ENCODE measurements around the gene ZNF438. TPM values are rescaled to one million over a fixed set of nuclear protein-coding genes. Genes with fewer than 3 reads are reported as not detected.

Gene ZNF438, protein sequence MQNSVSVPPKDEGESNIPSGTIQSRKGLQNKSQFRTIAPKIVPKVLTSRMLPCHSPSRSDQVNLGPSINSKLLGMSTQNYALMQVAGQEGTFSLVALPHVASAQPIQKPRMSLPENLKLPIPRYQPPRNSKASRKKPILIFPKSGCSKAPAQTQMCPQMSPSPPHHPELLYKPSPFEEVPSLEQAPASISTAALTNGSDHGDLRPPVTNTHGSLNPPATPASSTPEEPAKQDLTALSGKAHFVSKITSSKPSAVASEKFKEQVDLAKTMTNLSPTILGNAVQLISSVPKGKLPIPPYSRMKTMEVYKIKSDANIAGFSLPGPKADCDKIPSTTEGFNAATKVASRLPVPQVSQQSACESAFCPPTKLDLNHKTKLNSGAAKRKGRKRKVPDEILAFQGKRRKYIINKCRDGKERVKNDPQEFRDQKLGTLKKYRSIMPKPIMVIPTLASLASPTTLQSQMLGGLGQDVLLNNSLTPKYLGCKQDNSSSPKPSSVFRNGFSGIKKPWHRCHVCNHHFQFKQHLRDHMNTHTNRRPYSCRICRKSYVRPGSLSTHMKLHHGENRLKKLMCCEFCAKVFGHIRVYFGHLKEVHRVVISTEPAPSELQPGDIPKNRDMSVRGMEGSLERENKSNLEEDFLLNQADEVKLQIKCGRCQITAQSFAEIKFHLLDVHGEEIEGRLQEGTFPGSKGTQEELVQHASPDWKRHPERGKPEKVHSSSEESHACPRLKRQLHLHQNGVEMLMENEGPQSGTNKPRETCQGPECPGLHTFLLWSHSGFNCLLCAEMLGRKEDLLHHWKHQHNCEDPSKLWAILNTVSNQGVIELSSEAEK
- total RNA-seq (2014; rRNA removed; shearing (Covaris generic)), result 4.6 and 5.7 TPM in 2 replicates
- 3.3 and 4.7 TPM in 2 replicates for polyA plus RNA-seq (2015; cell fraction: cytosol; rRNA removed)
- polyA plus RNA-seq (2015; cell fraction: nucleus; rRNA removed), result 4.7 and 5.3 TPM in 2 replicates

- in situ Hi-C loops (cut with HindIII; ENCODE audit: low pct_unique_long_range_greater_than_20kb, low sequenced_read_pairs), result no loop called here
- DNase-seq (ENCODE audit: low read depth, low spot score), result peak; percentile 87
Measured at GRCh38 chr10:31031558-31032257, at the start of gene ZNF438. Gene ZNF438 (minus strand): TSS chr10:31031865. CDS start chr10:30877034, 154,831 bp downstream.

DNA sequence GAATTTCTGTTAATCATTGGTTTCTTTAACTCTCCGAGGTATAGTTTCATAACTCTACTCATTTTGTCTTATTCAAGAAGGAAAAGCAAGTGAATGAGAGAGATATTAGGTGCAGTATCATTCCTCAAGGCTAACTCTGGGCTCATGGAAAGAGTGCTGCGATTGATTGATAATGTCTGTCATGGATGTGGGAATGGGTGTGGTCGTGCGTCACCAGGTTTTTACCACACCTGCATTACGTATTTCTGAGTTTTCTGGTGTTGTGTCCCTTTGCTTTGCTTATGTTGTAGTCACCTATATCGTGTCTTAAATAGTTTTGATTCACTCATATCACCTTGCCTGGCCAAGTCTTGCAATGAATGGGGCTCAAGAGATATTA, 44.9 kb upstream of the ZNF438 start:
- DNase-seq (ENCODE audit: low read depth, low spot score), result no peak
- in situ Hi-C loops (cut with HindIII; ENCODE audit: low pct_unique_long_range_greater_than_20kb, low sequenced_read_pairs), result no loop called here

GRCh38 chr10:31075881-31076609, 44.4 kb upstream of the ZNF438 start:
- DNase-seq (ENCODE audit: low read depth, low spot score), result no peak
- in situ Hi-C loops (cut with HindIII; ENCODE audit: low pct_unique_long_range_greater_than_20kb, low sequenced_read_pairs), result no loop called here

GRCh38 chr10:31075434-31075833, 43.8 kb upstream of the ZNF438 start:
- in situ Hi-C loops (cut with HindIII; ENCODE audit: low pct_unique_long_range_greater_than_20kb, low sequenced_read_pairs), result no loop called here
- no peak for DNase-seq (ENCODE audit: low read depth, low spot score)

DNA sequence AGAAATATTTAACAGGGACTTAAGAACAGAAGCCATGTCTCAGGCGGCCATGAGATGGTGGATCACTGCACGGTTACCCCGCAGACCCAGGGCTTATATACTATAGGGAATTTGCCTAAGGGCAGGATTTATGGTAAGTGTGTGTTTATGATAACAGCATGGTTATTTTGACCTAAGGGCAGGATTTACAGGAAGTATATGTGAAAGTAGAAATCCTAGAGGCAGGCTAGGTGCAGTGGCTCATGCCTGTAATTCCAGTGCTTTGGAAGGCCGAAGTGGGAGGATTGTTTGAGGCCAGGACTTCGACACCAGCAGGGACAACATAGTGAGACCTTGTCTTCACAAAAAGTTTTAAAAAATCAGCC, 43.0 kb upstream of the ZNF438 start:
- no peak for DNase-seq (ENCODE audit: low read depth, low spot score)
- in situ Hi-C loops (cut with HindIII; ENCODE audit: low pct_unique_long_range_greater_than_20kb, low sequenced_read_pairs), result no loop called here

GRCh38 chr10:31073996-31074721, 42.5 kb upstream of the ZNF438 start:
- in situ Hi-C loops (cut with HindIII; ENCODE audit: low pct_unique_long_range_greater_than_20kb, low sequenced_read_pairs), result no loop called here
- no peak for DNase-seq (ENCODE audit: low read depth, low spot score)

- in situ Hi-C loops (cut with HindIII; ENCODE audit: low pct_unique_long_range_greater_than_20kb, low sequenced_read_pairs), result no loop called here
- no peak for DNase-seq (ENCODE audit: low read depth, low spot score)
Measured at GRCh38 chr10:31073211-31073610, 41.5 kb upstream of the ZNF438 start.

DNA sequence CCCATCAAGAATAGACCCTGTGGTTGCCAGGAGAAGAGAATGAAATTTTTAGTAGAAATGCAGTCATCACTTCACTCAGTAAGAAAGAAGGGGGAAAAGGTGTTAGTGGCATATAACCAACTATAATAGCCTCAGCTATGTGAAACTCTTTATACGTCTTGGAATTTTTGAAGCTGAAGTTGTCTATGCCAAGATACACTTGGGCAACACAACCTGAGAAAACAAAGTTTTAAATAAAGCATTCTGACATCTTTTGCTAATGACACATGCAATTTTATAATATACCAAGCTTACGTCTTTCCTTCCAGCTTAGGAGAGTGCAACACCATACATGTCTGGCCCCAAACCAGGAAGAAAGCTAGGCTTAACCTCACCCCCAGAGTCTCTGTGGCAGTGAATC, 40.8 kb upstream of the ZNF438 start:
- in situ Hi-C loops (cut with HindIII; ENCODE audit: low pct_unique_long_range_greater_than_20kb, low sequenced_read_pairs), result no loop called here
- no peak for DNase-seq (ENCODE audit: low read depth, low spot score)

- in situ Hi-C loops (cut with HindIII; ENCODE audit: low pct_unique_long_range_greater_than_20kb, low sequenced_read_pairs), result no loop called here
Measured at GRCh38 chr10:31071232-31072005, 39.8 kb upstream of the ZNF438 start.

DNA sequence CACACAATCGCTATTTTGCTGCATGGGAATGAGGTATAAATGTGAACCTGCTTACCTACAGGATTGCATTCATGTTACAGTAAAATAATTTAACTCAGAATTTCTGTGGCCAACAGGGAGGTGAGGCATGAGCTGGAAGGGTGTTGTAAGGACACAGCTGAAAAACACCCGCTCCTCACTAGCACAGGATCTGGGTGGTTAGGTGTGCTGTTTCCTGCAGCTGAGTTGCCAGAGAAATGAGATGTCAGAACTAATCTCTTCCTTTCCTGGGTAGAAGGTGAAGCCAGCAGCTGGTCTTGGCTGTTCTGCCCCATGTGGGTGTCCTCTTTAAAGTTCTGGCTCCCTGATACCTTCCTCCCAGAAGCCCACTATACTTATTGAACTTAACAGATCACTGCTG, 39.0 kb upstream of the ZNF438 start:
- no peak for DNase-seq (ENCODE audit: low read depth, low spot score)
- in situ Hi-C loops (cut with HindIII; ENCODE audit: low pct_unique_long_range_greater_than_20kb, low sequenced_read_pairs), result no loop called here

More at GRCh38 chr10:31071232-31072005, 39.8 kb upstream of the ZNF438 start:
- DNase-seq (ENCODE audit: low read depth, low spot score), result no peak

DNA sequence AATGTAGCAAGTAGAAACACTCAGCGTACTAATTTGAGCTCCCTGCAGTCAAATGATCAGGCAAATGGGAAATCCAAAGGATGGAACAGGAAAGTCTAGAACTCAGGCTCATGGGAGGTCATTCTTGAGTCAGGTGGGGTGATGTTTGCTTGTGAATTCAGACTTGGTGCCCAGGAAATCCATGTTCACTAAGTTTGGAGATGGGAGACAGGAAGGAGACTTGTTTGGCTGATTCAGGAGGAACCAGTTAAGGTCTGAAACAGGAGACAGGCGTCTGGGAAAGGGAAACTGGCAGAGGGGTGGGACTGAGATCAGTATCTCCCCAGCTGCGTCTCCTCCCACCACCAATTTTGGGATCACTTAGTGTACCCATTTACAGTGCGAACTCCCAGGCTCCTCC, 38.4 kb upstream of the ZNF438 start:
- no peak for DNase-seq (ENCODE audit: low read depth, low spot score)
- in situ Hi-C loops (cut with HindIII; ENCODE audit: low pct_unique_long_range_greater_than_20kb, low sequenced_read_pairs), result no loop called here

- no peak for DNase-seq (ENCODE audit: low read depth, low spot score)
- in situ Hi-C loops (cut with HindIII; ENCODE audit: low pct_unique_long_range_greater_than_20kb, low sequenced_read_pairs), result no loop called here
Measured at GRCh38 chr10:31069411-31069810, 37.7 kb upstream of the ZNF438 start.

GRCh38 chr10:31064348-31064747, 32.7 kb upstream of the ZNF438 start:
- DNase-seq (ENCODE audit: low read depth, low spot score), result no peak
- in situ Hi-C loops (cut with HindIII; ENCODE audit: low pct_unique_long_range_greater_than_20kb, low sequenced_read_pairs), result no loop called here

GRCh38 chr10:31063841-31064240, 32.2 kb upstream of the ZNF438 start:
- in situ Hi-C loops (cut with HindIII; ENCODE audit: low pct_unique_long_range_greater_than_20kb, low sequenced_read_pairs), result no loop called here
- DNase-seq (ENCODE audit: low read depth, low spot score), result no peak

DNA sequence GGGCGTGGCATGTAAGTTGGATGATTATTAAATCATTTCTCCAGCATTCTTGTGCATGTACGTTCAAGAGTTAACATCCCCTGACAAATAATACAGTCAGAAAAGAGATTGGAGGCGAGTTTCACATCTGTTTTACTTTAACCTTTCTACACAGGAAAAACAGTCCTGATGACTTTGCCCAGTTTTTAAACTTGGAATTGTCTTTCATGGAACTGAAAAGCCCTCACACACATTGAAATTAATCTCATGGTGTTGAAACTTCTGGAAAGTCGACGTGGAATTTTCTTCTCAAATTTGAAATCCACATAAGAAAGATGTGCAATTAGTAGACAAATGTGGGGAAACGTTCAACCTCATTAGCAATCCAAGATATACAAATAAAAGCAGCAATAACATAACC, 31.2 kb upstream of the ZNF438 start:
- DNase-seq (ENCODE audit: low read depth, low spot score), result no peak
- in situ Hi-C loops (cut with HindIII; ENCODE audit: low pct_unique_long_range_greater_than_20kb, low sequenced_read_pairs), result no loop called here

- no peak for DNase-seq (ENCODE audit: low read depth, low spot score)
- in situ Hi-C loops (cut with HindIII; ENCODE audit: low pct_unique_long_range_greater_than_20kb, low sequenced_read_pairs), result no loop called here
Measured at GRCh38 chr10:31061941-31062340, 30.3 kb upstream of the ZNF438 start.
